Left cardiac atrium (tissue), 4 donors: ENCODE results near the gene SDK1. TPM values are rescaled to one million over a fixed set of nuclear protein-coding genes. Genes with fewer than 3 reads are reported as not detected.
A peak's percentile ranks its signal among the peaks of the same experiment; 100 is the strongest.
"Not testable (repeated sequence)": the region's sequence is repeated elsewhere in the genome, so short reads cannot be mapped to it uniquely, and the experiment has no call there.

Source experiments
- ATAC-seq, 2 donors: fragments of 200-7000 bp; cut with Tn5 transposase; one replicate each; pipeline ENCODE4 v1.9.1; 2020; ENCODE audit warnings: mild to moderate bottlenecking in 2 of 2, moderate library complexity in 2 of 2
- DNase-seq: peaks from one replicate; pipeline ENCODE4 v3.0.0-alpha.2; 2020
- intact Hi-C, 2 donors: fragments of 100-400 bp; cut with DNase I; formaldehyde crosslinking; loops; one replicate each; pipeline versions ENCODE4 v1.14.1 to v1.15.1; 2022 to 2023
- total RNA-seq, 2 donors: library from RNA; stranded (reverse); fragmentation: NEBNext Ultra II Directional; extraction: Animal tissue kit (Norgen Biotek cat#: 25700); gene quantifications; one replicate each; pipeline ENCODE4 v1.2.1, GENCODE V29; 2021
- donor health status: DM: no; HTN: yes; CAD: no.
- donor health status: DM: no; HTN: yes; CAD: no; lungs with severe emphysema.
- donor health status: DM: yes; HTN: yes; CAD: no.
- donor health status: Dilated cardiomyopathy.

Gene SDK1
- total RNA-seq, 2 donors from 2014 or later, result 2.0 to 2.8 TPM

DNA sequence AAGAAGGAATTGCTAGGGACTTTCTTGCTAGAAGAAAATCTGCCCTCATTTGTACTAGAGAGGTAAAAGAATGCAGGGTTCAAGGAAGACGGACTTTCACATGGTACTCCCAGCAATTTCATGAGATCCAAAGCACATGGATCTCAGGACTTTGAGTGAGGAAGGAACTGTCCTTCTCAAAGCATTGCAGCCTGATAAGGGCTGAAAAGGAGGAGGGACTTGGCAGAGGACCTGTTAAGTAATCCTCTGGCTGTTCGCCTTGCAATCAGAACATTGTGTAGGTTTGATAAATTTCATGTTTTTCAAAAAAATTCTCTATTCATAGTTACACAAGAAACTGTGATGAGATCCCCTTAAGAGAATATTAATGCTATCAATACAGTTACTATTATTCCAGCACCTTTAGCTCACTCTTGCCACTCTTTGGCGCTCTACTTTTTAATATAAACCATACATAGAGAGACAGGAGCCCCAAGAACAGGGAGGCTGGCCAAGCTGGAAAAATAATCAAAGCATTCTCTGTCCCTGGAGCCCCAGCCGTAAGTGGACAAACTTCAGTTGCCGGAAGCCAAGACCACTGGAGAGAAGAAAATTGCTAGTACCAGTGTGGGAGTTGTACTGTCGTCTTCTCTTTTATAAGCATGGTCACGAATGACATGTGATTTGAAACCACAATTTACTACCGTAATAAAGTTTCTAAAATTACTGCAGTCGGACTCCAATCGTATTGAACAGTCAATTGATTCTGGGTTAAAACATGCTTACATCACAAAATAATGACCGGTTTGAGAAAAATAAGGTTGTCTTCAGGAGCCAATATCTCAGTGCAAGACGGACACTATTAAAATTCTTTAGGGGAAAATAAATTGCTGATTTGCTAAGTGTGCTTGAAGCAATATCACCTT is 424.4 kb downstream of the SDK1 start:
- ATAC-seq, result peak in 1 of 2 donors; percentile 68
- intact Hi-C loops, result no loop called here
- no peak for DNase-seq

DNA sequence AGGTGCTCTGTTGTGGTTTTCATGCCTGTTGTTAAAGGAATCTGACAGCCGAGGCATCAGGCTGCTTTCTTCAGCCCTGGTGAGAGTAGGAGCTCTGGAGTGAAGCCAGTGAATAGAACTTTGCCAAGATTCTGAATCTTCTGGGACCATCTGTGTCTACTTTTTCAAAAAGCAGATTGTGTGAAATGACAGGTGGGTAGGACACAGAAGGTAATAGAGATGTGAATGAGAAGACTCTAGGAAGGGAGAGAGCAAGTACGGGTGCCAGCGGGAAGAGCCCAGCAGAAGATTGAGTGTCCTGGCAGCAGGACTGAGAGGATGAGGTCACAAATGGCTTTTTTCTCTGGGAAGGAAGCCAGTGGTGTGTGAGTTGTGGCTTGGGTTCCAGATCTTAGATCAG is 429.2 kb downstream of the SDK1 start:
- ATAC-seq (no peak), DNase-seq (no peak)
- intact Hi-C loops, result no loop called here

- intact Hi-C loops, result no loop called here
- DNase-seq (no peak), ATAC-seq (no peak)
These were observed 431.4 kb downstream of the SDK1 start for GRCh38 chr7:3732395-3733005.

GRCh38 chr7:3733541-3734140 is 432.6 kb downstream of the SDK1 start:
- ATAC-seq (no peak), DNase-seq (no peak)
- intact Hi-C loops, result no loop called here

GRCh38 chr7:3738964-3739363 is 437.9 kb downstream of the SDK1 start:
- ATAC-seq (no peak), DNase-seq (no peak)
- intact Hi-C loops, result no loop called here

GRCh38 chr7:3739983-3740382 is 438.9 kb downstream of the SDK1 start:
- intact Hi-C loops, result no loop called here
- ATAC-seq, result no peak
- no peak for DNase-seq

GRCh38 chr7:3747467-3747866 is 446.4 kb downstream of the SDK1 start:
- DNase-seq (no peak), ATAC-seq (no peak)
- intact Hi-C loops, result no loop called here

GRCh38 chr7:3748389-3748788 is 447.3 kb downstream of the SDK1 start:
- DNase-seq (no peak), ATAC-seq (no peak)
- intact Hi-C loops, result no loop called here

DNA sequence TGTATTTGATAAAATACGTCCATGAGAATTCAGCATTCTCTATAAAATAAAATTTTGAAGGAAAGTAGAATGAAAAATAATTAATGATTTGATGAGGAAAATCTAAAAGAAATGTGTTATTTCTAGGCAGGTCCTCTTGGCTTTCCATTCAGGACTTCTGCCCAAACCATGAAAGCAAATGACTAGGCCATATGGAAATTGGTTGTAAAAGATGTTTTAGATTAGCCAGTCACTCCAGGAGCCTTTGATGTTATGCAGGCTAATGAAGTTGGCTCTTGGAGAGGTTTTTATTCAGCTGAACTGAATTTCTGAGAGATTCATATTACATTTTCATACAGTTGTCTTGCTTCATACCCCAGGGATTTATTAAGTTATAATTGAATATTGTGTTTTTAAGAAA is 452.8 kb downstream of the SDK1 start:
- intact Hi-C loops, result no loop called here

GRCh38 chr7:3754493-3755341 is 453.7 kb downstream of the SDK1 start:
- DNase-seq, result peak; percentile 48
- intact Hi-C loops, result no loop called here
- peak; percentile 77 to 85 for ATAC-seq

More for the DNA sequence above, 452.8 kb downstream of the SDK1 start:
- ATAC-seq (no peak), DNase-seq (no peak)

- intact Hi-C loops, DNase-seq, ATAC-seq: not testable (repeated sequence)
These were observed 454.9 kb downstream of the SDK1 start for GRCh38 chr7:3755778-3756453.

DNA sequence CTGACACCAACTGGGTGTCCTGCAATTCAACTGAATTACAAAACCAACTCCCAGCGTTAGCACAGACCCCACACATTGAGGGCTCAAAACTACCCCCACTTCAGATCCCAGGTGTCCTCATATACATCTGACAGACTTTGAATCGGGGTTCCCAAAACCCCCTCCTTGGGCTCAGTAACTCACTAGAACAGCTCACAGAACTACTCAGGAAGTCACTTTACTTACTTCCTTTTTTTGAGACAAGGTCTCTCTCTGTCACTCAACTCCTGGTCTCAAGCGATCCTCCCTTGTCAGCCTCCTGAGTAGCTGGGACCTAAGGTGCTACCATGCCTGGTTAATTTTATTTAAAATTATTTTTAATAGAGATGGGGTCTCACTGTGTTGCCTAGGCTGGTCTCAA is 456.0 kb downstream of the SDK1 start:
- intact Hi-C loops, result no loop called here
- DNase-seq, result no peak
- no peak for ATAC-seq

- intact Hi-C loops, result no loop called here
- no peak for ATAC-seq
- DNase-seq, result no peak
These were observed 459.6 kb downstream of the SDK1 start for GRCh38 chr7:3760651-3761050.

DNA sequence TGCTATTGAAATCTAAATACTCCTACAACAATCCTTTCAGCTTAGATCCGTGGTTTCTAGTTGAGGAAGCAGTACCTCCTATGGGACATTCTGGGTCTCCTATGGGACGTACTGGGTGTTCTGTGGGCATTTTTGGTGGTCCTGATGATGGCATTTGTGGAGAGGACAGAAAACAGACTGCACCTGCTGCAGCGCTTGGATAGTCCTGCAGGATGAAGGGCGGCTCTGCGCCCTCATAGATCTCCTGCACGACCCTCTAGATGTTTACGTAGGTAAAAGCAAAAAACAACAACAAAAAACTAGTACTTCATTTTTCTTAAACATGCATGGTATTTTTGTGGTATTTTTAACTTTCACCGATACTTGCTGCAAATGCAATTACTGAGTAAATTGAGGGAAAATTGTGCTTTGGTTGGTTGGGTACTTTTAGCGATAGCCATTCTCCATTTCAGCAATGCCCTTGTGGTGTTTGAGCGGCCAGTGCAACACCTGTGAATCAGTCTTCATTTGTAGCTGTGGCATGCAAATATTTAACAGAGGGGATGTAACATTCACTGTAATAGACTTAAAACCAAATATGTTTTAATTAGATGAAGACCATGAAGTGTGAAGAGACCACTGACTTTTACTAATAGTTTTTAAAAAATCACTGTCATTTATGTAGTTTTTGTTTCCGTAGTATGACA is 461.2 kb downstream of the SDK1 start:
- DNase-seq (no peak), ATAC-seq (no peak)
- intact Hi-C loops, result no loop called here

GRCh38 chr7:3767917-3768777 is 467.1 kb downstream of the SDK1 start:
- DNase-seq (no peak), ATAC-seq (no peak)
- intact Hi-C loops, result no loop called here

DNA sequence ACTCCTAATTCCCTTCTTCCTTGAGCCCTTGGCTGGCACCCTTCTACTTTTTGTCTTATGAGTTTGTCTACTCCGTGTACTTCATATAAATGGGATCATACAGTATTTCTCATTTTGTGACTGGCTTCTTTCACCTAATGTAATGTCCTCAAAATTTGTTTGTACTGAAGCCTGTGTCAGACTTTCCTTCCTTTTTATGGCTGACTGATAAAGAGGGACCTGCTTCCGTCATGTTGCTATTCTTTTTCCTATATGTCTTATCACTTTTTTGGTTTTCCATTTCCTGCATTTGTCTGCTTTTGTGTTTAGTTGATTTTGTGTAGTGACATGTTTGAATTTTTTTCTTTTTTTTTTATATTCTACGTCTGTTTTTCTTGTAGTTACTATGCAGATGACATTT is 470.9 kb downstream of the SDK1 start:
- ATAC-seq (no peak), DNase-seq (no peak)
- intact Hi-C loops, result no loop called here

- ATAC-seq, result no peak
- no peak for DNase-seq
- intact Hi-C loops, result no loop called here
These were observed 477.3 kb downstream of the SDK1 start for GRCh38 chr7:3778345-3778744.
